HG02840 (cell line): Measurements from ENCODE around the gene DGCR6.
"Not testable (repeated sequence)": the region's sequence is repeated elsewhere in the genome, so short reads cannot be mapped to it uniquely, and the experiment has no call there.

Experiments
- ATAC-seq: cut with Tn5 transposase; IDR thresholded peaks from one replicate; pipeline ENCODE4 v1.9.1; 2021; ENCODE audit warnings: mild to moderate bottlenecking, moderate library complexity, moderate number of reproducible peaks; ENCODE audit not compliant: unreplicated experiment, low FRiP score

The DGCR6 gene

DNA sequence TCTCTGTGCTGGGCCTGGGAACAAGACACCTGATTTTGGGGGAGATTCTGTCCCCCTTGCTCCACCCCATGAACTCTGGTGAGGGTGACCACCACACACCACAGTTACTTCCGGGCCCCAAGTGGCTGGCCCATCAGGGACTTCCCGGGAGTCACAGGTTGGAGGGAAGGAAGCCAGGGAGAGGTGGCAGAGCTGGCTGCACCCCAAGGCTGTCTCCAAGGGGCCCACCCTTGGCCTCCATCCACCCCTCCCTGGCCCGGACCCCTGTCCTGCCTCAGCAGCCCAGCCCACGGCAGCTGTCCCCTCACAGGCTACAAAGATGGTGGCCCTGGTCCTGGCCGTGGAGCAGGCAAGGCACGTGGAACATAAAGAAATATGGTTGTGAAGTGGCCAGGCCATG lies 53.1 kb downstream of the DGCR6 start:
- ATAC-seq, result not testable (repeated sequence)

DNA sequence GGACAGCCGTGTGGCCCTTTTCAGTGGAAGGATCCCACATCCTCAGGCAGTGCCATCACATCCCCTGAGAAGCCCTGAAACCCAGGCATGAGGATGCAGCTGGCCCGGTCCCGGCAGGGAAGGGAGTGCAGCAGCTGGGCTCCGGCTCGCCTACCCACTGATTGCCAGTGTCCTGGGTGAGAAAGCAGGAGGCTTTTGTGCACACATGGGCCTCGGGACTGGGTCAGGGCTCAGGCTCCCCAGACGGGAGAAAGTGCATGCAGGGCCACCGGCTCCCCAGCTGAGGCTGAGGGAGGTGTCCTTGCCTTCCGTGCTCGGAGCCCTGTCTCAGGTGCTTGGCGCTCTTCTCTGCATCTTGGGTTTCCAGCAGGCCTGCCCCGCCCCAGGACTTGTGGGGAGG lies 53.6 kb downstream of the DGCR6 start:
- ATAC-seq, result not testable (repeated sequence)

- not testable (repeated sequence) for ATAC-seq
These were observed 54.2 kb downstream of the DGCR6 start for GRCh38 chr22:18960166-18960820.

DNA sequence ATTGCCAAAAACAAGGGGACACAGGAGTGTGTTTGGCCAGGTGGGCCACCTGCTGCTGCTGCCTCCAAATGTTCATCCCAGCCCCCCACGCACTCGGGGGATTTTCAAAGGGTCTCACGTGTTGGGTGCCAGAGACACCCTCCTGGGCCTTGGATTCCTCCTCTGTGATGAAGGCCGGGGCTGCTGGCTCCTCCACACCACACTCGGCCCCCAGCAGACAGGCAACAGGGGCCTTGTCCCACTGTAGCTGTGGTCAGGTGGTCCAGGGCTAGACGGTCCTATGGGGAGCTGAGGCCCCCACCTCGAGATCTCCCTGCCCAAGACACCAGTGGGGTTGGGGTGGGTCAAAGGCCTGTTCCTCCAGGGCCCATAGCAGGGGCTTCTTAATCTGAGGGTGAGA lies 55.1 kb downstream of the DGCR6 start:
- not testable (repeated sequence) for ATAC-seq
